Nephron (organoid): ENCODE data around the gene DNAH3.
"Not testable (repeated sequence)": the region's sequence is repeated elsewhere in the genome, so short reads cannot be mapped to it uniquely, and the experiment has no call there.

Source experiments
- H3K27ac Mint-ChIP-seq, 3 experiments: 2 replicates each; pipeline ENCODE4 v1.8.0; 2020; ENCODE audit warnings: mixed read lengths in 3 of 3, mild to moderate bottlenecking in 2 of 3, moderate library complexity in 1 of 3
- H3K27me3 Mint-ChIP-seq: 2 replicates; pipeline ENCODE4 v1.8.0; 2021; ENCODE audit warnings: low read depth, mild to moderate bottlenecking, moderate library complexity, mixed read lengths
- H3K36me3 Mint-ChIP-seq: 2 replicates; pipeline ENCODE4 v1.8.0; 2020; ENCODE audit warnings: low read depth, mixed read lengths
- H3K4me1 Mint-ChIP-seq: 2 replicates; pipeline ENCODE4 v1.8.0; 2020; ENCODE audit warnings: mixed read lengths
- H3K4me3 Mint-ChIP-seq, 3 experiments: 2 replicates each; pipeline ENCODE4 v1.8.0; 2020; ENCODE audit warnings: mild to moderate bottlenecking in 3 of 3, mixed read lengths in 3 of 3, moderate library complexity in 2 of 3
- H3K9me3 Mint-ChIP-seq: 2 replicates; pipeline ENCODE4 v1.8.0; 2020; ENCODE audit warnings: mixed read lengths
- CTCF ChIP-seq, 3 experiments: fragments of 200-600 bp; sonication (generic); IDR thresholded peaks; one replicate each; pipeline ENCODE4 v1.5.0; 2021; ENCODE audit warnings: antibody characterized with exemption in 3 of 3; ENCODE audit not compliant: unreplicated experiment in 3 of 3

DNAH3 gene

GRCh38 chr16:21159281-21159951, 8.8 kb upstream of the DNAH3 start:
- H3K27me3 Mint-ChIP-seq, result peaks cover 12% of the 10 kb centered on the region
- peak overlapping the region; percentile 91 to 94 (median 93) for H3K4me3 Mint-ChIP-seq
- H3K4me1 Mint-ChIP-seq, result peaks cover 42% of the 10 kb centered on the region
- H3K27ac Mint-ChIP-seq, result peak overlapping the region in 1 of 3 experiments; percentile 40
- TF ChIP-seq CTCF (IDR thresholded peaks at IDR 0.05; ENCODE audit: unreplicated experiment in 3 of 3), result no peak
- H3K36me3 Mint-ChIP-seq, result peaks cover 25% of the 10 kb centered on the region
- no peaks in the 10 kb centered on the region for H3K9me3 Mint-ChIP-seq

GRCh38 chr16:21158208-21159110, 7.8 kb upstream of the DNAH3 start, which contains the start of gene LDAF1:
Gene LDAF1 (plus strand): TSS chr16:21158674. CDS start chr16:21161183, 2,509 bp downstream.
- Mint-ChIP-seq H3K9me3 (no peaks in the 10 kb centered on the region), H3K27me3 (peaks cover 12% of the 10 kb centered on the region), H3K27ac (peak within 1 kb of the TSS in 1 of 3 experiments; percentile 40), H3K36me3 (peaks cover 19% of the 10 kb centered on the region), H3K4me3 (peak within 1 kb of the TSS; percentile 91 to 94 (median 93)), H3K4me1 (peaks cover 42% of the 10 kb centered on the region)
- no peak for TF ChIP-seq CTCF (IDR thresholded peaks at IDR 0.05; ENCODE audit: unreplicated experiment in 3 of 3)

GRCh38 chr16:21157632-21158031, 7.0 kb upstream of the DNAH3 start:
- peaks cover 13% of the 10 kb centered on the region for H3K36me3 Mint-ChIP-seq
- H3K4me1 Mint-ChIP-seq, result peaks cover 36% of the 10 kb centered on the region
- peak overlapping the region; percentile 91 to 94 (median 93) for H3K4me3 Mint-ChIP-seq
- TF ChIP-seq CTCF (IDR thresholded peaks at IDR 0.05; ENCODE audit: unreplicated experiment in 3 of 3), result no peak
- H3K27ac Mint-ChIP-seq, result no peak overlapping the region
- peaks cover 12% of the 10 kb centered on the region for H3K27me3 Mint-ChIP-seq
- H3K9me3 Mint-ChIP-seq, result no peaks in the 10 kb centered on the region

GRCh38 chr16:21156767-21157467, 6.3 kb upstream of the DNAH3 start:
- Mint-ChIP-seq H3K4me3 (peak overlapping the region; percentile 51 to 77 (median 74)), H3K27me3 (peaks cover 12% of the 10 kb centered on the region)
- peak; percentile 51 to 64 (median 62) for TF ChIP-seq CTCF (IDR thresholded peaks at IDR 0.05; ENCODE audit: unreplicated experiment in 3 of 3)

GRCh38 chr16:21156011-21156410, 5.4 kb upstream of the DNAH3 start:
- not testable (repeated sequence) for H3K36me3 Mint-ChIP-seq, H3K27ac Mint-ChIP-seq, H3K9me3 Mint-ChIP-seq, H3K4me3 Mint-ChIP-seq
- H3K27me3 Mint-ChIP-seq, result peaks cover 12% of the 10 kb centered on the region
- peaks cover 25% of the 10 kb centered on the region for H3K4me1 Mint-ChIP-seq

More at GRCh38 chr16:21156767-21157467, 6.3 kb upstream of the DNAH3 start:
- peaks cover 10% of the 10 kb centered on the region for H3K36me3 Mint-ChIP-seq
- H3K4me1 Mint-ChIP-seq, result peaks cover 30% of the 10 kb centered on the region
- H3K9me3 Mint-ChIP-seq, result no peaks in the 10 kb centered on the region
- H3K27ac Mint-ChIP-seq, result no peak overlapping the region

GRCh38 chr16:21153124-21153729, 2.6 kb upstream of the DNAH3 start:
- H3K9me3 Mint-ChIP-seq, H3K27me3 Mint-ChIP-seq, H3K4me3 Mint-ChIP-seq, H3K36me3 Mint-ChIP-seq, H3K27ac Mint-ChIP-seq: not testable (repeated sequence)
- H3K4me1 Mint-ChIP-seq, result peaks cover 13% of the 10 kb centered on the region

GRCh38 chr16:21152160-21153030, 1.7 kb upstream of the DNAH3 start:
- not testable (repeated sequence) for H3K36me3 Mint-ChIP-seq, H3K4me3 Mint-ChIP-seq, H3K9me3 Mint-ChIP-seq, H3K27ac Mint-ChIP-seq, H3K27me3 Mint-ChIP-seq
- H3K4me1 Mint-ChIP-seq, result peaks cover 13% of the 10 kb centered on the region
